ENCODE measurements around the gene PFKFB2. TPM values are rescaled to one million over a fixed set of nuclear protein-coding genes. Genes with fewer than 3 reads are reported as not detected.

PFKFB2 gene
- total RNA-seq, 1 experiment from 2014 or later = 16.8 TPM

DNA sequence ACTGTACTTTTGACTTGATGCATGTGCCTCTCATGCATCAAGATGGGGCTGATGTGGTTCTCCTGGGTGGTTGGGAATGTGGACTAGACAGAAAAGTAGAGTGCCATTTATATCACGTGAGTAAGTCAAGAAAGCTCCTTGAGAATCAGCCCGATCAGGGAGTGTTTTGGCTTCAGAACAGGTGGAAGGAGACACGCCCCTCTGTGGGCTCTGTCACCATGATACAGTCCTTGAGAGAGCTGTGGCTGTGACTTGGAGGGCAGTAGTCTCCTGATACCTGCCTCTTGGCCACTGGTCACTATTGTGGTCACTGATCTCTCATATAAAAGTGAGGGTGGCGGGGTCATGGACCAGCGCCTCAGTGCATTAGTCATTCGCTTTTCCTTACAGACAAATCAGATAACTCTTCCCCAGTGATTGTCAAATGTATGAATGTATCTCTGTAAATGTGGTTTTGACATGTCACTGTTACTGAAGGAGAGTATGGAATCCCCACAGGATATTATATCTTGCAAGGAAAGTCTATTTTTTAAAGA, 26.7 kb downstream of the PFKFB2 start:
- no peak overlapping the region for H3K27ac Mint-ChIP-seq
- ATAC-seq = no peak
- ChIA-PET CTCF (interaction anchor here (1.0 to 2.0 kb wide), 2 partner anchors 27 to 420 kb away, joined by 3 to 6 read pairs; partner anchors contain the start of gene PFKFB2), POLR2A (no interaction called here)
- no peak for DNase-seq (ENCODE audit: low spot score)
- 0 out of 2 replicates have a peak, but pooled peaks cover under 1% of the 10 kb centered on the region for H3K36me3 Mint-ChIP-seq
- H3K27me3 Mint-ChIP-seq (ENCODE audit: low read depth) = no peaks in the 10 kb centered on the region
- H3K4me1 Mint-ChIP-seq = peaks cover 17% of the 10 kb centered on the region
- no peak overlapping the region for H3K4me3 Mint-ChIP-seq
- no peaks in the 10 kb centered on the region for H3K9me3 Mint-ChIP-seq
- no peak for TF ChIP-seq ZNF423 (CRISPR knock-in tag; IDR thresholded peaks at IDR 0.05)
- TF ChIP-seq, protein P1, sequence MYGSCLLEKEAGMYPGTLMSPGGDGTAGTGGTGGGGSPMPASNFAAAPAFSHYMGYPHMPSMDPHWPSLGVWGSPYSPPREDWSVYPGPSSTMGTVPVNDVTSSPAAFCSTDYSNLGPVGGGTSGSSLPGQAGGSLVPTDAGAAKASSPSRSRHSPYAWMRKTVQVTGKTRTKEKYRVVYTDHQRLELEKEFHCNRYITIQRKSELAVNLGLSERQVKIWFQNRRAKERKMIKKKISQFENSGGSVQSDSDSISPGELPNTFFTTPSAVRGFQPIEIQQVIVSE (CRISPR knock-in tag; IDR thresholded peaks at IDR 0.05; ENCODE audit: borderline replicate concordance) = no peak
- no peak for TF ChIP-seq NR3C1 (CRISPR knock-in tag; conservative IDR thresholded peaks at IDR 0.05; ENCODE audit: low read depth)
- TF ChIP-seq ZNF416 (CRISPR knock-in tag; IDR thresholded peaks at IDR 0.05) = no peak
- TF ChIP-seq RELA (CRISPR knock-in tag; IDR thresholded peaks at IDR 0.05; ENCODE audit: borderline replicate concordance) = no peak
- no peak for TF ChIP-seq ZNF396 (CRISPR knock-in tag; IDR thresholded peaks at IDR 0.05; ENCODE audit: borderline replicate concordance)
- TF ChIP-seq ZNF671 (CRISPR knock-in tag; IDR thresholded peaks at IDR 0.05) = no peak
- TF ChIP-seq ZNF121 (CRISPR knock-in tag; IDR thresholded peaks at IDR 0.05) = no peak
- no peak for TF ChIP-seq IRF2 (CRISPR knock-in tag; IDR thresholded peaks at IDR 0.05; ENCODE audit: borderline replicate concordance, low read depth)
- no peak for TF ChIP-seq ZNF317 (CRISPR knock-in tag; IDR thresholded peaks at IDR 0.05; ENCODE audit: borderline replicate concordance, low read depth)
- TF ChIP-seq OVOL2 (CRISPR knock-in tag; IDR thresholded peaks at IDR 0.05; ENCODE audit: borderline replicate concordance) = no peak
- no peak for TF ChIP-seq TP53 (CRISPR knock-in tag; IDR thresholded peaks at IDR 0.05)

GRCh38 chr1:207081088-207081487, 28.0 kb downstream of the PFKFB2 start:
- CTCF ChIA-PET = no interaction called here
- ATAC-seq (no peak), DNase-seq (ENCODE audit: low spot score) (no peak)
- no peaks in the 10 kb centered on the region for H3K27me3 Mint-ChIP-seq (ENCODE audit: low read depth)
- peaks cover 27% of the 10 kb centered on the region for H3K4me1 Mint-ChIP-seq
- TF ChIP-seq GABPB1 (CRISPR knock-in tag; IDR thresholded peaks at IDR 0.05) = no peak
- no peak for TF ChIP-seq ZNF416 (CRISPR knock-in tag; IDR thresholded peaks at IDR 0.05)
- no peak for TF ChIP-seq MYBL2 (CRISPR knock-in tag; IDR thresholded peaks at IDR 0.05)
- no peak overlapping the region for H3K4me3 Mint-ChIP-seq
- no peaks in the 10 kb centered on the region for H3K36me3 Mint-ChIP-seq
- POLR2A ChIA-PET = no interaction called here
- H3K27ac Mint-ChIP-seq = no peak overlapping the region
- H3K9me3 Mint-ChIP-seq = no peaks in the 10 kb centered on the region

DNA sequence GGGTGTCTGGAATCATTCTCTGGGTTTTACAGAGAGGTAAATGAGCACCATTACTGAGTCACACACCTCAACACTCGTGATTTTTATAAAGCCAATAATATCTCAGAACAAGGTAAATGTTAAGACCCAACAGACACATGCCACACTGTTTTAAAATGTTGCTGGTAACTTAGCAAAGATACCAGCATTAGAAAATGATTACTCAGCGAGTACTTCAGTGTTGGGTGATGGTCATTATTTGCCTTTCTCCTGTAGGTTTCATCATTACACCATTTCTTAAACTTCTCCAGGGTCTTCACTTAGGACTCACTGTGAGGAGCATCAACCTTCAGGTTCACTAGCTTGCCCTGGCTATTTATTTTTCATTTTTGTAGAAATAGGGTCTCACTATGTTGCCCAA, 28.7 kb downstream of the PFKFB2 start:
- DNase-seq (ENCODE audit: low spot score) (no peak), ATAC-seq (no peak)
- POLR2A ChIA-PET = no interaction called here
- H3K27me3 Mint-ChIP-seq (ENCODE audit: low read depth) = no peaks in the 10 kb centered on the region
- no peak overlapping the region for H3K4me3 Mint-ChIP-seq
- peaks cover 29% of the 10 kb centered on the region for H3K4me1 Mint-ChIP-seq
- no peak overlapping the region for H3K27ac Mint-ChIP-seq
- no peaks in the 10 kb centered on the region for H3K36me3 Mint-ChIP-seq
- TF ChIP-seq SOX15 (CRISPR knock-in tag; IDR thresholded peaks at IDR 0.05) = no peak
- TF ChIP-seq MYBL2 (CRISPR knock-in tag; IDR thresholded peaks at IDR 0.05) = no peak
- no peak for TF ChIP-seq ESRRA (CRISPR knock-in tag; IDR thresholded peaks at IDR 0.05; ENCODE audit: borderline replicate concordance)
- no peak for TF ChIP-seq CREB1 (CRISPR knock-in tag; IDR thresholded peaks at IDR 0.05)
- no peak for TF ChIP-seq SMAD4 (CRISPR knock-in tag; IDR thresholded peaks at IDR 0.05)
- no peak for TF ChIP-seq ZMAT4 (CRISPR knock-in tag; IDR thresholded peaks at IDR 0.05)
- no peak for TF ChIP-seq GABPB1 (CRISPR knock-in tag; IDR thresholded peaks at IDR 0.05)
- TF ChIP-seq FOXK1 (CRISPR knock-in tag; IDR thresholded peaks at IDR 0.05) = no peak
- TF ChIP-seq SP1 (CRISPR knock-in tag; conservative IDR thresholded peaks at IDR 0.05) = no peak
- TF ChIP-seq USF1 (CRISPR knock-in tag; IDR thresholded peaks at IDR 0.05) = no peak
- TF ChIP-seq, protein P2, sequence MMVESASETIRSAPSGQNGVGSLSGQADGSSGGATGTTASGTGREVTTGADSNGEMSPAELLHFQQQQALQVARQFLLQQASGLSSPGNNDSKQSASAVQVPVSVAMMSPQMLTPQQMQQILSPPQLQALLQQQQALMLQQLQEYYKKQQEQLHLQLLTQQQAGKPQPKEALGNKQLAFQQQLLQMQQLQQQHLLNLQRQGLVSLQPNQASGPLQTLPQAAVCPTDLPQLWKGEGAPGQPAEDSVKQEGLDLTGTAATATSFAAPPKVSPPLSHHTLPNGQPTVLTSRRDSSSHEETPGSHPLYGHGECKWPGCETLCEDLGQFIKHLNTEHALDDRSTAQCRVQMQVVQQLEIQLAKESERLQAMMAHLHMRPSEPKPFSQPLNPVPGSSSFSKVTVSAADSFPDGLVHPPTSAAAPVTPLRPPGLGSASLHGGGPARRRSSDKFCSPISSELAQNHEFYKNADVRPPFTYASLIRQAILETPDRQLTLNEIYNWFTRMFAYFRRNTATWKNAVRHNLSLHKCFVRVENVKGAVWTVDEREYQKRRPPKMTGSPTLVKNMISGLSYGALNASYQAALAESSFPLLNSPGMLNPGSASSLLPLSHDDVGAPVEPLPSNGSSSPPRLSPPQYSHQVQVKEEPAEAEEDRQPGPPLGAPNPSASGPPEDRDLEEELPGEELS (CRISPR knock-in tag; IDR thresholded peaks at IDR 0.05) = no peak
- CTCF ChIA-PET = interaction anchor here (1.0 kb wide), 1 partner anchor 323 kb away, joined by 3 read pairs; no protein-coding TSS in a partner anchor
- H3K9me3 Mint-ChIP-seq = no peaks in the 10 kb centered on the region

Measured in WTC11 (cell line).